Thyroid gland (tissue), 4 donors: Measurements from ENCODE around the gene ADGRG1.

Source experiments
- POLR2A ChIP-seq, 2 donors: fragments of 450-650 bp; IDR thresholded peaks; one replicate each; pipeline ENCODE4 v1.6.1; 2017; ENCODE audit warnings: antibody characterized with exemption in 2 of 2, mild to moderate bottlenecking in 2 of 2, moderate library complexity in 1 of 2
- TF ChIP-seq, protein P1 (sequence below), 6 experiments: fragments of 200-600 bp in 3 of 6; fragments of 450-650 bp in 3 of 6; sonication (generic) in 3 of 6; IDR thresholded peaks; one replicate each; pipeline ENCODE4 v1.5.1; 2016 to 2019; ENCODE audit warnings: antibody characterized with exemption in 6 of 6, mild to moderate bottlenecking in 2 of 6, inconsistent platforms in 1 of 6, moderate library complexity in 1 of 6

DNA sequence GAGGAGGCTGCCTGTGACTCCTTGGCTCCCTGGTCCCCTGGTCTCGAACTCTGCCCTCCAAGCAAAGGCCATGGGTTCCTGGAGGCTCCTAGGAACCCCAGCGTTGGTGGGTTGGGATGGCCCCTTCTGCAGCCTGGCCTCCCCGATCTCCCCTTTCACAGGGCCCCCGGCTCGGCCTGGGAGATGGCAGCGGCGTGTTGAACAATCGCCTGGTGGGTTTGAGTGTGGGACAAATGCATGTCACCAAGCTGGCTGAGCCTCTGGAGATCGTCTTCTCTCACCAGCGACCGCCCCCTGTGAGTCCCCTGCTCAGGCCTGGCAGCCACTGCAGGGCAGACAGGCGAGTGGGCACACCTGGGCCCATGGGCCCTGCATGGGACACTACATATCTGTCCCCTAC, 50.6 kb downstream of the ADGRG1 start:
- TF ChIP-seq, protein P1, sequence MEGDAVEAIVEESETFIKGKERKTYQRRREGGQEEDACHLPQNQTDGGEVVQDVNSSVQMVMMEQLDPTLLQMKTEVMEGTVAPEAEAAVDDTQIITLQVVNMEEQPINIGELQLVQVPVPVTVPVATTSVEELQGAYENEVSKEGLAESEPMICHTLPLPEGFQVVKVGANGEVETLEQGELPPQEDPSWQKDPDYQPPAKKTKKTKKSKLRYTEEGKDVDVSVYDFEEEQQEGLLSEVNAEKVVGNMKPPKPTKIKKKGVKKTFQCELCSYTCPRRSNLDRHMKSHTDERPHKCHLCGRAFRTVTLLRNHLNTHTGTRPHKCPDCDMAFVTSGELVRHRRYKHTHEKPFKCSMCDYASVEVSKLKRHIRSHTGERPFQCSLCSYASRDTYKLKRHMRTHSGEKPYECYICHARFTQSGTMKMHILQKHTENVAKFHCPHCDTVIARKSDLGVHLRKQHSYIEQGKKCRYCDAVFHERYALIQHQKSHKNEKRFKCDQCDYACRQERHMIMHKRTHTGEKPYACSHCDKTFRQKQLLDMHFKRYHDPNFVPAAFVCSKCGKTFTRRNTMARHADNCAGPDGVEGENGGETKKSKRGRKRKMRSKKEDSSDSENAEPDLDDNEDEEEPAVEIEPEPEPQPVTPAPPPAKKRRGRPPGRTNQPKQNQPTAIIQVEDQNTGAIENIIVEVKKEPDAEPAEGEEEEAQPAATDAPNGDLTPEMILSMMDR (IDR thresholded peaks at IDR 0.05) = no peak
- no peak for TF ChIP-seq POLR2A (IDR thresholded peaks at IDR 0.05)
